ENCODE results near the gene DENND1B. TPM values are rescaled to one million over a fixed set of nuclear protein-coding genes. Genes with fewer than 3 reads are reported as not detected.

Gene DENND1B
- polyA plus RNA-seq, 3 donors from 2014 or later, result 15.6 to 19.2 (median 18.5) TPM

- DNase-seq, result no peak
- H3K9me3 Mint-ChIP-seq, result no peaks in the 10 kb centered on the region
- no peak overlapping the region for H3K27ac Mint-ChIP-seq
- H3K4me3 Mint-ChIP-seq, result no peak overlapping the region
- H3K36me3 Mint-ChIP-seq, result no peaks in the 10 kb centered on the region
- peaks cover 0 to 7% (median 2%) of the 10 kb centered on the region in 3 donors for H3K27me3 Mint-ChIP-seq (ENCODE audit: low read depth in 3 of 3)
- no peaks in the 10 kb centered on the region for H3K4me1 Mint-ChIP-seq
These were observed 308.5 kb downstream of the DENND1B start for GRCh38 chr1:197466813-197467212.

GRCh38 chr1:197465528-197466327, 309.6 kb downstream of the DENND1B start:
- no peak for DNase-seq
- H3K27ac Mint-ChIP-seq, result no peak overlapping the region

GRCh38 chr1:197464044-197464443, 311.2 kb downstream of the DENND1B start:
- DNase-seq, result no peak
- H3K27me3 Mint-ChIP-seq (ENCODE audit: low read depth in 3 of 3), result peaks cover 0 to 7% (median 0%) of the 10 kb centered on the region in 3 donors
- no peak overlapping the region for H3K27ac Mint-ChIP-seq

More at GRCh38 chr1:197465528-197466327, 309.6 kb downstream of the DENND1B start:
- Mint-ChIP-seq H3K36me3 (no peaks in the 10 kb centered on the region), H3K27me3 (ENCODE audit: low read depth in 3 of 3) (peaks cover 0 to 7% (median 0%) of the 10 kb centered on the region in 3 donors), H3K4me3 (no peak overlapping the region), H3K9me3 (no peaks in the 10 kb centered on the region), H3K4me1 (no peaks in the 10 kb centered on the region)

GRCh38 chr1:197463142-197463541, 312.1 kb downstream of the DENND1B start:
- no peak for DNase-seq
- Mint-ChIP-seq H3K9me3 (no peaks in the 10 kb centered on the region), H3K36me3 (no peaks in the 10 kb centered on the region), H3K4me1 (no peaks in the 10 kb centered on the region), H3K27me3 (ENCODE audit: low read depth in 3 of 3) (peaks cover 0 to 7% (median 0%) of the 10 kb centered on the region in 3 donors), H3K27ac (no peak overlapping the region), H3K4me3 (no peak overlapping the region)

More at GRCh38 chr1:197464044-197464443, 311.2 kb downstream of the DENND1B start:
- Mint-ChIP-seq H3K9me3 (no peaks in the 10 kb centered on the region), H3K4me3 (no peak overlapping the region), H3K36me3 (no peaks in the 10 kb centered on the region), H3K4me1 (no peaks in the 10 kb centered on the region)

- Mint-ChIP-seq H3K36me3 (no peaks in the 10 kb centered on the region), H3K27me3 (ENCODE audit: low read depth in 3 of 3) (peaks cover 0 to 4% (median 0%) of the 10 kb centered on the region in 3 donors), H3K4me3 (no peak overlapping the region), H3K4me1 (no peaks in the 10 kb centered on the region), H3K9me3 (no peaks in the 10 kb centered on the region), H3K27ac (no peak overlapping the region)
- DNase-seq, result no peak
These were observed 312.7 kb downstream of the DENND1B start for GRCh38 chr1:197462539-197462938.

Other genes starting within 250 kb of the DENND1B start
- gene C1orf53, start 127.2 kb upstream of the DENND1B start, polyA plus RNA-seq, result 1 to 10 TPM; 1.8 to 4.1 (median 2.1) TPM
- not detected for gene LHX9, start 141.9 kb upstream of the DENND1B start, polyA plus RNA-seq